BJ (cell line): ENCODE results near the gene ASAP2. TPM values are rescaled to one million over a fixed set of nuclear protein-coding genes. Genes with fewer than 3 reads are reported as not detected.

Experiments
- CTCF ChIA-PET: fragments of 350-600 bp; formaldehyde crosslinking; extraction: SDS; loops from one replicate; lab custom pipeline; 2021; ENCODE audit warnings: antibody characterized with exemption, inconsistent platforms; lab: Yijun Ruan, JAX
- POLR2A ChIA-PET: fragments of 300-600 bp; sonication (Branson Sonifier 250); formaldehyde crosslinking; extraction: SDS; loops from one replicate; lab custom pipeline; 2021; ENCODE audit warnings: antibody characterized with exemption; lab: Charles Lee
- DNase-seq: peaks from one replicate; pipeline ENCODE4 v3.0.0-alpha.2; 2011; ENCODE audit warnings: low read depth
- H3K27me3 ChIP-seq: 2 replicates; pipeline ENCODE4 v1.6.0; 2011; ENCODE audit warnings: low read length; ENCODE audit not compliant: control insufficient read depth, insufficient read depth
- H3K36me3 ChIP-seq: 2 replicates; pipeline ENCODE4 v1.5.1; 2011; ENCODE audit warnings: low read length; ENCODE audit not compliant: control insufficient read depth, insufficient read depth
- H3K4me3 ChIP-seq: 2 replicates; pipeline ENCODE4 v1.5.1; 2011; ENCODE audit warnings: low read depth, mild to moderate bottlenecking, control low read depth, low read length
- polyA plus RNA-seq: library from polyadenylated mRNA; depleted of rRNA; stranded (reverse); fragments of >200 nt; gene quantifications from 2 replicates; pipeline ENCODE4 v1.2.3, GENCODE V29; 2011
- TF ChIP-seq, protein P1 (sequence below): IDR thresholded peaks from 2 replicates; pipeline ENCODE4 v1.5.1; 2011; ENCODE audit warnings: low read depth, mild to moderate bottlenecking, control low read depth, inconsistent platforms, low read length, moderate library complexity; ENCODE audit not compliant: insufficient read depth

ASAP2 gene
- polyA plus RNA-seq, 1 experiment = 14.1 TPM

GRCh38 chr2:9398881-9399780 lies 192.5 kb downstream of the ASAP2 start:
- POLR2A ChIA-PET = no interaction called here
- DNase-seq = no peak
- TF ChIP-seq, protein P1, sequence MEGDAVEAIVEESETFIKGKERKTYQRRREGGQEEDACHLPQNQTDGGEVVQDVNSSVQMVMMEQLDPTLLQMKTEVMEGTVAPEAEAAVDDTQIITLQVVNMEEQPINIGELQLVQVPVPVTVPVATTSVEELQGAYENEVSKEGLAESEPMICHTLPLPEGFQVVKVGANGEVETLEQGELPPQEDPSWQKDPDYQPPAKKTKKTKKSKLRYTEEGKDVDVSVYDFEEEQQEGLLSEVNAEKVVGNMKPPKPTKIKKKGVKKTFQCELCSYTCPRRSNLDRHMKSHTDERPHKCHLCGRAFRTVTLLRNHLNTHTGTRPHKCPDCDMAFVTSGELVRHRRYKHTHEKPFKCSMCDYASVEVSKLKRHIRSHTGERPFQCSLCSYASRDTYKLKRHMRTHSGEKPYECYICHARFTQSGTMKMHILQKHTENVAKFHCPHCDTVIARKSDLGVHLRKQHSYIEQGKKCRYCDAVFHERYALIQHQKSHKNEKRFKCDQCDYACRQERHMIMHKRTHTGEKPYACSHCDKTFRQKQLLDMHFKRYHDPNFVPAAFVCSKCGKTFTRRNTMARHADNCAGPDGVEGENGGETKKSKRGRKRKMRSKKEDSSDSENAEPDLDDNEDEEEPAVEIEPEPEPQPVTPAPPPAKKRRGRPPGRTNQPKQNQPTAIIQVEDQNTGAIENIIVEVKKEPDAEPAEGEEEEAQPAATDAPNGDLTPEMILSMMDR = no peak
- CTCF ChIA-PET = no interaction called here
- Histone ChIP-seq H3K36me3 (peaks cover 19% of the 10 kb centered on the region), H3K4me3 (no peak overlapping the region), H3K27me3 (no peaks in the 10 kb centered on the region)

DNA sequence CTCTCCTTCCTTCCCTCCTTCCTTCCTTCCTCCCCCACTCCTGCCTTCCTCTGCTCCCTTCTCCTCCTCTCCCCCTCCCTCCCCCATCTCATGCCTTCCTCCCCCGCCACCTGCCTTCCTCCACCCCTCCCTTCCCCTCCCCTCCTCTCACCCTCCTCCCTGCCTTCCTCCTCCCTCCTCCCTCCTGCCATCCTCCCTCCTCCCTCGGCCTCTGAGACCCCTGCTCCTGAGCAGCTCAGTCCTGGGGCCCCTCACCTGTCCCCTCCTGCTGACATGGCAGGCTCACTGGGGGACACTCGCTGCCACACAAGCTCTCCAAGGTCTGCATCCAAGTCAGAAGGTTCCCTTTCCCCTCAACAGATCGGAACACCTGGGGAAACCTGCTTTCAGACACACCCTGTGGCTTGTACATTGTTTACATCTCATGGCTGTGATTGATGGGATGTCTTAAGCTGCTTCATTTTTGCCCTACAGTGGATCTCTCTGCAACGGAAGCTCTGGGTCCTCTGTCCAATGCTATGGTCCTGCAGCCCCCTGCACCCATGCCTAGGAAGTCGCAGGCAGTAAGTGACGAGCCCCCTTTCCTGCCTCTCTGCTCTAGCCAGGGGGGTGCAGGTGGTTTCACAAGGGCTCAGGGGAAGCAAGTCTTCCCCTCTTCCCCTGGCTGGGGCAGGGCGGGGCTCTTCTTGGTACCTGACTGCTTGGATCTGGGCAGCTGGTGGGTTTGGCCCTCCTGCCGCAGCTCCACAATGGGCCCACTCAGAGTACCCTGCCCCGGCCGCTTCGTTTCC lies 193.9 kb downstream of the ASAP2 start:
- POLR2A ChIA-PET = no interaction called here
- peaks cover 19% of the 10 kb centered on the region for H3K36me3 ChIP-seq
- H3K4me3 ChIP-seq = no peak overlapping the region
- H3K27me3 ChIP-seq = no peaks in the 10 kb centered on the region
- TF ChIP-seq, protein P1 = no peak
- no peak for DNase-seq
- CTCF ChIA-PET = no interaction called here

GRCh38 chr2:9401059-9401547 lies 194.5 kb downstream of the ASAP2 start:
- DNase-seq = no peak
- POLR2A ChIA-PET = interaction anchor here (0.5 kb wide), 1 partner anchor 977 kb away, joined by 6 read pairs; no protein-coding TSS in a partner anchor
- Histone ChIP-seq H3K27me3 (no peaks in the 10 kb centered on the region), H3K4me3 (no peak overlapping the region), H3K36me3 (peaks cover 20% of the 10 kb centered on the region)
- TF ChIP-seq, protein P1 = no peak
- CTCF ChIA-PET = no interaction called here

DNA sequence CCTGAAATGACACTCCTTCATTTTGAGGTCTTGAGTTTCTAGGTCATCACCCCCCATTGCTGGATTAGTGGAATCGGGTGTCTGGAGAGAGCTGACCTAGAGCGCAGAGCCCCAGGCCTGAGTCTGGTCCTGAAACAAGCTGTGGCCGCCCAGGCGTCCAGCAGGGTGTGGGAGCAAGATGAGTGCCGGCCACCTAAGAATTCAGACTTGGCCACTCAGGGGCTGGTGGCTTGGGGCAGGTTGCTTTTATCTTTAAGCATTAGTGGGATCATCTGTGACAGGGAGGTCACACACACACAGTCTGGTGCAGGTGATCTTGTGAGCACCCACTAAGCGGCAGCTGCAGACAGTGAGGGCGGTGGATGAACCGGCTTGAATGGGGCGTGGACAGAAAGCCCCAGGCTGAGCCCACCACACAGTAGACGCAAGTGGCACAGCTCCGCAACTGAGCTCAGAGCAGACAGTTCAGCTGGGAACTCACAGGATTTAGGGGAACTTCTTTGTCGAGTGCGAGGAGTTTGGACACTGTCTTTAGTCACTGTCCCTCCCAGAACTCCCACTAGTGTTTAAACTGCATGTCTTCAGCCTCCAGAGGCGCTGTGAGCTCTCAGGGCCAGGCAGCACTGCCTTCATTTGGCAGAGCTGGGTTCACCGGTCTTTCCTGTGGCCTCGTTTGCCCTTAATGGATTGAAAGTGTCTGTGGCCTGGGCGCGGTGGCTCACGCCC lies 195.2 kb downstream of the ASAP2 start:
- Histone ChIP-seq H3K4me3 (no peak overlapping the region), H3K36me3 (peaks cover 18% of the 10 kb centered on the region), H3K27me3 (no peaks in the 10 kb centered on the region)
- TF ChIP-seq, protein P1 = no peak
- ChIA-PET CTCF (interaction anchor here (1.0 kb wide), 1 partner anchor 15 kb away, joined by 3 read pairs; no protein-coding TSS in a partner anchor), POLR2A (interaction anchor here (0.5 kb wide), 1 partner anchor 976 kb away, joined by 6 read pairs; no protein-coding TSS in a partner anchor)
- no peak for DNase-seq
